ENCODE data around the gene IPCEF1.

- TF ChIP-seq EZH2 (IDR thresholded peaks at IDR 0.05) (no peak), POLR2AphosphoS5 (IDR thresholded peaks at IDR 0.05; ENCODE audit: borderline replicate concordance, low read depth, low read length) (no peak), FOXP2 (optimal IDR thresholded peaks at IDR 0.05; ENCODE audit: control extremely low read depth, extremely low read length, insufficient read depth) (no peak)
Observed at GRCh38 chr6:154343473-154344308, 12.9 kb downstream of the IPCEF1 start.

Data from SK-N-MC (cell line).